SK-N-MC (cell line): ENCODE data around the gene UQCRHL.

Experiments
- EZH2 ChIP-seq: fragments of 200-600 bp; sonication (generic); IDR thresholded peaks from one replicate; pipeline ENCODE4 v1.6.1; 2017; ENCODE audit warnings: antibody characterized with exemption
- POLR2AphosphoS5 ChIP-seq: IDR thresholded peaks from 2 replicates; pipeline ENCODE4 v1.6.1; 2012; ENCODE audit warnings: mild to moderate bottlenecking, low read depth, low read length, borderline replicate concordance

DNA sequence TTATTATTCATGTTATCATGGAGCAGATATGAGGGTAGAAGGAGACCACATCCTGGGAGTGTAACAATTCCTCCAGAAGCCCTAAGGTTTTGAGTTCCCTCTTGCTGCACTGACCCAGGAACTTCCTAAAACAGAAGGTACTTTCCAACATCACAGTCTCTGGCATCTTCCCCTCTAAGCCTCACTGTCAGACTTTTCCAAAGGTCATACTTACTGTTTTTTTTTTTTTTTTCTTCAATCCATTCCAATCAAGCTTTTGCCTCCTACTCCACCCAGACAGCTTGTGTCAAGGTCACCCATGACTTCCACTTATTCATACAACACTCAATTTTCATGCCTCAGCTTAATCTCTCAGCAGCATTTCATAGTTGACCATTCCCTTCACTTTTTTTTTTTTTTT lies 18.4 kb upstream of the UQCRHL start:
- TF ChIP-seq EZH2 (no peak), POLR2AphosphoS5 (no peak)
